ENCODE results near the gene WHRN.
A peak's percentile ranks its signal among the peaks of the same experiment; 100 is the strongest.

Gene WHRN

DNA sequence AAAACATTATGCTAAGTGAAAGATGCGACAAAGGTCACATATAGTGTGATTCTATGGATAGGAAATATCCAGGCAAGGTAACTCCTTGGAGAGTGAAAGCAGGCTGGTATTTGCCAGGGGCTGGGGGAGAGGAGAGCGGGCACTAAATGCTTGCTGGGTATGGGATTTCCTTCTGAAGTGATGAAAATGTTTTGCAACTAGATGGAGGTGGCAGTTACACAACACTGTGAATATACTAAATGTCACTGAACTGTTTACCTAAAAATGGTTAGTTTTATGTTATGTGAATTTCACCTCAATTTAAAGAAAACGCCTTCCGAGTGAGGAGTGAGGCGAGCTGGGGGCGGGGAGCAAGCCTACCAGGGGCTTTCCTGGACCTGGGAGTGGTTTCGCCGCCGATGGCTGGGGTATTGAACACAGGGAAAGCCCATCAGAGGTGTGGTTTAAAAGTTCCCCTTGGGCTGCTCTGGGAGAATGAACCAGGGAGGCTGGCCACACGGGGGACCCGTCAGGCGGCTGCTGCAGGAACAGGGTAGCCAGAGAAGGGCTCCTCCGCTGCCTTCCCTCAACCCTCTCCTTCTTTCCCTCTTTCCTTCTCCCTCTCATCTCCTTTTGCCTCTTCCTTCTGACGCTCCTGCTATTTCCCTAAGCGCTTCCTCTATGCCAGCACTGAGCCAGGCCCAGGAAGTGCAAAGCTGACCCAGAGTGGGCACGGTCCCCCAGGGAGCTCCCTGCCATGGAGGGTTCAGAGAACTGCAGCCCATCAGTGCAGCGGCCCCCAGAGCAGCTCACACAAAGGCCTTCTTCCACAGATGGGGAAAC is 122.4 kb downstream of the WHRN start:
- peak overlapping the region; percentile 15; the same call in 1 of the 2 replicates for H3K4me3 ChIP-seq (ENCODE audit: low read depth, low read length)
- TF ChIP-seq, protein P1, sequence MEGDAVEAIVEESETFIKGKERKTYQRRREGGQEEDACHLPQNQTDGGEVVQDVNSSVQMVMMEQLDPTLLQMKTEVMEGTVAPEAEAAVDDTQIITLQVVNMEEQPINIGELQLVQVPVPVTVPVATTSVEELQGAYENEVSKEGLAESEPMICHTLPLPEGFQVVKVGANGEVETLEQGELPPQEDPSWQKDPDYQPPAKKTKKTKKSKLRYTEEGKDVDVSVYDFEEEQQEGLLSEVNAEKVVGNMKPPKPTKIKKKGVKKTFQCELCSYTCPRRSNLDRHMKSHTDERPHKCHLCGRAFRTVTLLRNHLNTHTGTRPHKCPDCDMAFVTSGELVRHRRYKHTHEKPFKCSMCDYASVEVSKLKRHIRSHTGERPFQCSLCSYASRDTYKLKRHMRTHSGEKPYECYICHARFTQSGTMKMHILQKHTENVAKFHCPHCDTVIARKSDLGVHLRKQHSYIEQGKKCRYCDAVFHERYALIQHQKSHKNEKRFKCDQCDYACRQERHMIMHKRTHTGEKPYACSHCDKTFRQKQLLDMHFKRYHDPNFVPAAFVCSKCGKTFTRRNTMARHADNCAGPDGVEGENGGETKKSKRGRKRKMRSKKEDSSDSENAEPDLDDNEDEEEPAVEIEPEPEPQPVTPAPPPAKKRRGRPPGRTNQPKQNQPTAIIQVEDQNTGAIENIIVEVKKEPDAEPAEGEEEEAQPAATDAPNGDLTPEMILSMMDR (IDR thresholded peaks at IDR 0.05; ENCODE audit: insufficient read depth, low read length, missing control alignments) = peak; percentile 31
- no peak for DNase-seq (ENCODE audit: low read depth, low spot score)
- ChIA-PET POLR2A (no interaction called here), CTCF (interaction anchor here (0.9 to 1.6 kb wide), 4 partner anchors 15 to 300 kb away, joined by 3 to 4 read pairs (median 3); no protein-coding TSS in a partner anchor)

DNA sequence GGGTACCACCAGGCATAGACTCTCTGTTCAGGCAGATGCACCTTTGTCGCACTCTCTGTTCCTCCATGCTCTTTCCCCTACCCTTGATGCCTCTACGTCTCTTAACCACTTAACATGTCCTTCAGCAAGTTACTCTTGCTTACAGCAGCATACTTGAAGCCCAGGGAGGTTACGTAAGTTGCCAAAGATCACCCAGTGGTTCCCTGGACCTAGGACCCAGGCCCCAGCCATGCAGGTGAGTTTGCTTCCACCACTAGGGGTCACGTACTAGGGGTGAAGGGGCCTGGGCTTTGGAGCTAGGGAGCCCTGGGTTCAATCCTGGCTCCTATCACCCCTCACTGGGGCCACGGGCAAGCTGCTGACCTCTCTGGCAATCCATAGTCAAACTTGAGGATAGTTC is 126.4 kb downstream of the WHRN start:
- ChIA-PET CTCF (interaction anchor here (0.8 to 1.2 kb wide), 2 partner anchors 11 to 56 kb away, joined by 4 read pairs; no protein-coding TSS in a partner anchor), POLR2A (no interaction called here)
- H3K4me3 ChIP-seq (ENCODE audit: low read depth, low read length) = no peak overlapping the region
- no peak for DNase-seq (ENCODE audit: low read depth, low spot score)
- TF ChIP-seq, protein P1 (IDR thresholded peaks at IDR 0.05; ENCODE audit: insufficient read depth, low read length, missing control alignments) = no peak

DNA sequence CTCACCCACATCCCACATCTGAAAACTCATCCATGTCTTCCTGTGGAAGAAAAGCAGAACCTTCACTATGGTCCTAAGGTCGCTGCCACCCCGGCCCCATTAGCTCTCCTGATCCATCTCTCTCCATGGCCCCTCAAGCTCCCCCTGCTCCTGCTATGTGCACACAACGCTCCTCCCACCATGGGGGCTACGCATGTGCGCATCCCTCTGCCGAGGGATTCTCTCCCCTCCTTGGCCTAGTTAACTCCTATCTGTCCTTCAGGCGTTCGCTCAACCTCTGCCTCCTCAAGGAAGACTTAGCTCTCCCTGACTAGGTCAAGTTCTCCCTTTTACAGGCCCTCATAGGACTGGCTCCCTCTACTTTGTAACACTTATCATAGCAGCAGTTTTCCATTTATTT is 127.3 kb downstream of the WHRN start:
- TF ChIP-seq, protein P1 (IDR thresholded peaks at IDR 0.05; ENCODE audit: insufficient read depth, low read length, missing control alignments) = no peak
- ChIA-PET POLR2A (no interaction called here), CTCF (no interaction called here)
- no peak for DNase-seq (ENCODE audit: low read depth, low spot score)
- H3K4me3 ChIP-seq (ENCODE audit: low read depth, low read length) = no peak overlapping the region

DNA sequence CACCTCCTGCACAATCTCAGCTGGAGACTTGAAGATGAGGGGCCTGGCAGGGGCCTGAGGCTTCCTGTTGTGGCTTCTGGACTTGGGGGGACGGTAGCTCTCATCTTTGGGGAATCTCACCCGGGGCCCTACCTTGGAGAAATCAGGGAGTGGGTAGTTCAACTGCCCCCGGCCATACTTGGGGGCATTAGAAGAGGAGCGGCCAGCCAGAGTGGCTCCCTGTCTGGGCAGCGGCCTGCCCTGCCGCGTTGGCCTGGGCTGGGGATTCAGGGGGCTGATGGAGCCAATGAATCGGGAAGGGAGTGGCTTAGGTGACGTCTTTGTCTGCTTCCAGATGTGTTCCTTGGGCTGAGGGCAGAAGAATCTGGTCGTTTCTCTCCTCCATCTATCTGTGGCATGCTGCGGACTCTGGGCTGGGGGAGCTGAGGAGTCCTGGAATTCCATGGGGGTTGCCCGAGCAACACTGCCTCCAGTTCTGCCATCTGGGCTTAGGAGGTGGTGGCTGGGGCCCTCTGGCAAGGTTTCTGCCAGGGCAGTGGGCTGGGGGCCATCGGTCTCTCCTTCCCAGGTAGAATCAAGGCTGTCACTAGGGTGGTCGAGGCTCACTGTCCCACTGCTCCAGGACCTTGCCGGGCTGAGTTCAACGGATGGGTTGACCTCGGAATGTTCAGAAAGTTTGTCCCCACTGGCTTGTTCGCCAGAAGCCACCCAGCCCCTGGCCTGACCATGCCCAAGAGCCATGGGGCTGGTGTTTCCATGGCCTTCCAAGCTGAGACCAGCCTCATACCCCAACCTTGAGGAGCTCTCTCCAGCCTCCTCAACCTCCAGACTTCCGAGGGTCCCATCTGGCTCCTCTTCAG is 128.5 kb downstream of the WHRN start:
- H3K4me3 ChIP-seq (ENCODE audit: low read depth, low read length) = no peak overlapping the region
- POLR2A ChIA-PET = no interaction called here
- CTCF ChIA-PET = no interaction called here
- DNase-seq (ENCODE audit: low read depth, low spot score) = no peak
- TF ChIP-seq, protein P1 (IDR thresholded peaks at IDR 0.05; ENCODE audit: insufficient read depth, low read length, missing control alignments) = no peak

DNA sequence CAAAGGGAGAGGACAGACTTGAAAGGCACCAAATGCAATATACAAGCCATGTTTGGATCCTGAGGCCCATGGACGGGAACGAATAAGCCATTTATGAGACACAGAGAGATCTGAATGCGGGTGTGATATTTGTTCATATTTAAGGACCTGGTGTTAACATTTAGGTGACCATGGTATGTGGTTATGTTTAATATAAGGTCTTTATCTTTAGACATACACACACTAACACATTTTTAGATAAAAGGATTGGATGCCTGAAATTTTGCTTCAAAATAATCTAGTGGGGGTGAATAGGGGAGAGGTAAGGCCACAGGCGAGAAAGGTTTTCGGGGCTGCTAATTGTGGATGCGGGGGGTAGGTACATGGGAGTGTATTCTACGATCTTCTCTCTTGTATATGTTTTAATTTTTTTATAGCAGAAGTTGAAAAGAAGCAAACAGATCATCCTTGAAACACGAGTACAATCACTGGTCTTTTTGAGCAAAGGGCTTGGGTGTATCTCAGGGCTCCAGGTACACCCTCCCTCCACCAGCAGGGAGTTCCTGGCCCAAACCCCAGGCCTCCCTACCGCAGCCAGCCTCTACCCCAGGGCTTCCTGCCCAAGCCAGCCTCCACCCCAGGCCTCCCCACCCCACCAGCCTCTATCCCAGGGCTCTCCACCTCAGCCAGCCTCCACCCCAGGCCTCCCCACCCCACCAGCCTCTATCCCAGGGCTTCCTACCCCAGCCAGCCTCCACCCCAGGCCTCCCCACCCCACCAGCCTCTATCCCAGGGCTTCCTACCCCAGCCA is 129.7 kb downstream of the WHRN start:
- TF ChIP-seq, protein P1 (IDR thresholded peaks at IDR 0.05; ENCODE audit: insufficient read depth, low read length, missing control alignments) = no peak
- no peak for DNase-seq (ENCODE audit: low read depth, low spot score)
- CTCF ChIA-PET = interaction anchor here (0.9 kb wide), 1 partner anchor 36 kb away, joined by 3 read pairs; no protein-coding TSS in a partner anchor
- no peak overlapping the region for H3K4me3 ChIP-seq (ENCODE audit: low read depth, low read length)
- POLR2A ChIA-PET = no interaction called here

Data from AG04449 (cell line).